HG03521 (cell line): Measurements from ENCODE around the gene BEND6.

Source experiments
- ATAC-seq: cut with Tn5 transposase; IDR thresholded peaks from one replicate; pipeline ENCODE4 v1.9.1; 2021; ENCODE audit warnings: mild to moderate bottlenecking, moderate library complexity; ENCODE audit not compliant: unreplicated experiment

The BEND6 gene, protein sequence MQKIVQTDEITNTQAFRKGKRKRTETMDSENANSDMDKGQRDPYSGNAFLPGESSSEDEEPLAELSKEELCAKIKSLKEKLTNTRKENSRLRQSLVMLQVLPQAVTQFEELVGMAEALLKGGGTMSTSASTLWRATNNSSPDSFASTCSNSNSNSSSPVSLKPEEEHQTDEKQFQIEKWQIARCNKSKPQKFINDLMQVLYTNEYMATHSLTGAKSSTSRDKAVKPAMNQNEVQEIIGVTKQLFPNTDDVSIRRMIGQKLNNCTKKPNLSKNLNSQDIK

DNA sequence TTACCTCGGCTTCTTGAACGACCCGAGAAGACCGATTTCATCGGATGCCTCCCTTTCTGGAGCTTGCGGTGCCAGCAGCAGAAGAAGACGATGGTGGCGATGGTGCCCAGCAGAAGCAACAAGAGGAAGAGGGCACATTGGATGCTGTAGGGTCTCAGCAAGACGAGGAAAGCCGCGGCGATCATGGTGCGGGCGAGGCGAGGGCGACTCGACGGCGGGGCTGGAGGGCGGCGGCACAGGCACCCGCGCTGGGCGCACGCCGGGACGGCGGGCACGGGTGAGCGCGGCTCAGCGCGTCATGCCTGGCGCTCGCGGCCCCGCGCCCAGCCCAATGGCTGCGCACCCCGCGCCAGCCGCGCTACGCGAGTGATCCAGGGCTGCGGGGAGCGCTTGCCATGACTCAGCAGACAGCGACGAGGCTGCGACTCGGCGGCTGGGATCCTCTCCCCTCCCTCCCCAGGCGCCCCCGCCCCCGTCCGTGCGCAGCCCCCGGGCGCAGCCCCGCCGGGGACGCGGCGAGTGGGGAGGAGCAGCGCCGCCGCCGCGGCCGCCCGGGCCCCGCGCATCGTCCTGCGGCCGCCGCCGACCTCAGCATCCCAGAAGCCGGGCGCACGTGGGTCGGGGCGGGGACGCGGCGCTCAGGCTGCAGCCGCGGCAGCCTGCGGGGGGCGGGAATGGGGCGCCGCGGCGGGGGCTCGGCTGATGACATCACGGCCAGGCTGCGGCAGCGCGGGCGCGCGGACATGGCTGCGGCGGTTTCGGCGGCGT, at the start of gene BEND6:
BEND6 (plus strand) TSS at position 705 of the 768 bp plus-strand sequence. CDS start 26,704 bp downstream, outside the sequence.
- ATAC-seq: peak; percentile 34

DNA sequence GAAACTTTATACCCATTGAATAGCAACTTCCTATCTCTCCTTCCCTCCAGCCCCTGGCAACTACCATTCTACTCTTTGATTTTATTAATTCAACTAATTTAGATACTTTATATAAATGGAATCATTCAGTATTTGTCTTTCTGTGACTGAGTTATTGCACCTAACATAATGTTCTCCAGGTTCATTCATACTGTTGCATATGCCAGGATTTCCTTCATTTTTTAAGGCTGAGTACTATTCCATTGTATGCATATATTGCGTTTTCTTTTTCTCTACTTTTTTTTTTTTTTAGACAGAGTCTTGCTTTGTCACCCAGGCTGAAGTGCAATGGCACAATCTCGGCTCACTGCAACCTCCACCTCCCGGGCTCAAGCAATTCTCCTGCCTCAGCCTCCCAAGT, 49.5 kb upstream of the BEND6 start:
- ATAC-seq: no peak

DNA sequence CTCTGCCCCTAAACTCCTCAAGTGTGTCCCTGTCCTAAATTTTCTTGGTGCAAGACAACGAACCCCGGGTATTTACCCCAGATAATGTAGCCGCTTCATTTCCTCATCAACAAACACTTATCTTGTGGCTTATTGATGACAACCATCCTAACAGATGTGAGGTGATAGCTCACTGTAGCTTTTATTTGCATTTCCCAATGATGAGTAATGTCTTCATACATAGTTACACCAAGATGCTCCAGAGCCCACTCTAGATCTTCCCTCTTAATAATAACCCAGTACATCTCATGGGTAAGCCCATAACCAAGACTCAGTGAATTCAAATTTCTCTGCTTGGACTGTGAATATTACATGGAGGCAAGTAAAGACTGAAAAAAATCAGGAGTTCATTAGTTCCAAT, 48.2 kb upstream of the BEND6 start:
- ATAC-seq: no peak

DNA sequence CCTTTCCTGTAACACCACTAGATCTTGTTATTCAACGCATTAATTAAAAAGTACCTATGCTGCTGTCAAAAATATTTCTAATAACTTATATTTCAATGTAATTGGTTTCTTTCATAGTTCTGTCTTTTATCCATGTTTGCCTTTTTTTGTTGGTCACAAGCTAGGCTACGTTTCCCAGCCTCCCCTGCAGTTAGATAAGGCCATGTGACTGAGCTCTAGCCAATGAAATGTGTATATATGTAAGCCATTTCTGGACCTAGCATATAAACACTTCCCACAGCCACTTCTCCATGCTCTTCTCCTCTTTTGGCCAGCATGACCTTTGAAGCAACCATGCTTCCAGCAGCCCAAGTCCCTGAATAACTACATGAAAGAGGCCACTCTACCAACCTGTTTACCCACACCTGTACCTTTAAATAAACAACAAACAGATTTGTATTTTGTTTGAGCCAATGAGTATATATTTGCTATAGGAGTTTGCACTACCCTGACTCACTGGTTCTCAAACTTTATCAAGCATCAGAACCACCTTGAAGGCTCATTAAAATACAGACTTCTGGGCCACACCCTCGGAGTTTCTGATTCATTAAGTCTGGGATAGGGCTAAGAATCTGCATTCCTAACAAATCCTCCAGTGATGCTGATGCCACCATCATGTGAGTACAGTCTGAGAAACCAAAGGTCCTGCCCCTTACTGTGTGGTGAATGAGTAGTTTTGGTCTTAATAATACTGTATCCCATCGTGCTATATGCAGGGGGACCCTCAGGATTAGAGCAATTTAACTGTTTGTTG, 45.6 kb upstream of the BEND6 start:
- no peak for ATAC-seq

DNA sequence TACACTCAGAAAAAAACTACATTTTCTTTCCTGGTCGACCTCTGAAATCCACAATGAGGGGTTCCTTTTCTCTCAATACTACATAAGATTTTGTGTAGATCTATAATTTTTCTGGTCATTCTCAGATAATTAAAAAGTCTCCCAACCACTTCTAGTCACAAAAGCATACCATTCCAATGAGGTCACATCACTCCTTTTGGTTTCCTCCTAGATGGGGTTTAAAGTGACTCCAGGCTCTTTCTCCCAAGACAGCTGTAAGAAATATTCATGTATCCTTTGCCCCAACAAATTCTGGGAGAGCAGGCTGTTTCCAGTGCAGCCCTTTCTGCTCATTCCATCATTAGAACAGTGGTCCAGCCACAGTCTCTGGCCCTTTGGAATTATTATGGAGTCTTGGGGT, 43.1 kb upstream of the BEND6 start:
- ATAC-seq: no peak

DNA sequence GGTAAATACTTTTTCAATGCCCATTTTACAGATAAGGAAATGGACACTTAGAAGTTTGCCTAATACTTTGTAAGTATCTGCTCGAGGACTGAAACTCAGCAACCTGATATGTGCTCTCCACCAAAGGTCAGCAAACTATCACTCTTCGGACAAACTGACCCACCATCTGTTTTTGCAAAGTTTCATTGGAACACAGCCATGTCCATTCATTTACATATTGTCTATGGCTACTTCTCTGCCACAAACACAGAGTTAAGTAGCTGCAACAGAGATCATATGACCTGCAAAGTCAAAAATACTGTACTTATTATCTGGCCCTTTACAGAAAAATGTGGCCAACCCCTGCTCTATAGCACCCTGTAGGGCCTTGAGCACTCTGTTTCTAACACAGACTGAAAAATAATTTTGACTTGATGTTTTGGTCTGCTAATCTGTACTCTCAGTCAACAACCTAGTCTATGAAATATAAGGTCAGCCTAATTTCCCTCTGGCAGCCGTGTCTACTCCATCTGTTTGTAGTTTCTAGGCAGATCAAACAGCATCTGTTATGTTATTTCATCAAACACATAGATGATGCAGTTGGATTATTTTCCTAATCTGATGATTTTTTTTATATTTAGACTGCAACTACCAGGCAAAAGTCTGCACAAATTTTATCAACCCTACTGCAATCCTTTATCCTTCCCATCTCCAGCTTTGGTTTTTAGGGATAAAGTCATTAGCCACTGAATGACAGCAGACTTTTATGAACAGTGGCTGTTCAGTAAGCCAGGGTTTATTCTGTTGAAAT, 41.4 kb upstream of the BEND6 start:
- ATAC-seq: no peak

DNA sequence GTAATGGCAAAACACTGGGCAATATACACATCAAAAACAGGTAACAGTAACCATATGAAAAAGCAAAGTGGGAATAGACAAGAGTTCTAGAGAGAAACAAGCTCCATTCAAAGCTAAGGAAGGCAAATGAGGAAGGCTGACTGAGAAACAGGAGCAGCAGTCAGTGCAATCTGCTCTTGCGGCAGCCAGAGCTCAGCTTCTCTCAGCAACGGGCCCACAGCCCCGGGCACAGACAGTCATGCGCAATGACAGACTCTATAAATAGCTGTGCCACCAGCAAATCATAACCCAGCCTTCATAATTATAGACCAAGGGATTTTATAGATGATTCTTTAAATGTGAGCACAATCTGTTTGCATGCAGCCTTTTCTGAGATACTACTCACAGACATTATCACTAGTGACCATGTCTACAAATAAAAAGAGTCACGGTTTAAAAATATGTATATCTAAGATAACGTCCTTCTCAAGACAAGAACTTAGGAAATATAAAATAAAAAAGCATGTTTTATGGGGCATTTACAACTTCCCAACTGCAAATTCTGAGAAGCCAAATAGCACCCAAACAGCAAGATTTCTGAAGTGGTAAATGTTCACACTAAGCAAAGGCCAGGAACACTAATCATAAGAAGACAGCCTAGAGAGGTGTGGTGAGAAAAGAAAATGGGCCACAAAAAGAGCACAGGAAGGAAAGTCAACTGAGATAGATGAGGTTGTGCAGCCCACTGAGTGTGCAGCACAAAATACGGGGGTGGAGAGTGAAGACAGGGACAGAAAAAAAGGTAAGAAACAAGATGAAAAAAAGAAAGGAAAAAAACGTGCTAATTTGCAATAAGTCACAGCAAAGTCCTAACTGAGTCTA, 39.9 kb upstream of the BEND6 start:
- no peak for ATAC-seq

DNA sequence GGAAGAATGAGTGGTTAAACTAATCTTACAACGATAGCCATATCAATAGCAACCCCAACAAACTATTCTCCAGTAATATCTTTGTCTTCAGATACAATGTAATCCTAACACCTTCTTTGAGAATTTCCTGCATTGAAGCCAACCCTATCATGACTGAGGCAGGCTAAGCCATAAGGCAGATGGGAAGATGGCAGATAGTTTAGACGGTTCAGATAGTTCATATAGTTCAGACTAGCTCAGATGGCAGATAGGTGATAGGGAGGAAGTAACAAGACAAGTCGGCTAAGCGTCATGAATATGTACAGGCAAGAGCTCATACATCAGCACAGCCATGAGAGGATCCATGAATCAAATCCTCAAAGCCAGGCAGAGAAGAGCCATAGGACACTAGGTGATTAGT, 39.1 kb upstream of the BEND6 start:
- no peak for ATAC-seq

DNA sequence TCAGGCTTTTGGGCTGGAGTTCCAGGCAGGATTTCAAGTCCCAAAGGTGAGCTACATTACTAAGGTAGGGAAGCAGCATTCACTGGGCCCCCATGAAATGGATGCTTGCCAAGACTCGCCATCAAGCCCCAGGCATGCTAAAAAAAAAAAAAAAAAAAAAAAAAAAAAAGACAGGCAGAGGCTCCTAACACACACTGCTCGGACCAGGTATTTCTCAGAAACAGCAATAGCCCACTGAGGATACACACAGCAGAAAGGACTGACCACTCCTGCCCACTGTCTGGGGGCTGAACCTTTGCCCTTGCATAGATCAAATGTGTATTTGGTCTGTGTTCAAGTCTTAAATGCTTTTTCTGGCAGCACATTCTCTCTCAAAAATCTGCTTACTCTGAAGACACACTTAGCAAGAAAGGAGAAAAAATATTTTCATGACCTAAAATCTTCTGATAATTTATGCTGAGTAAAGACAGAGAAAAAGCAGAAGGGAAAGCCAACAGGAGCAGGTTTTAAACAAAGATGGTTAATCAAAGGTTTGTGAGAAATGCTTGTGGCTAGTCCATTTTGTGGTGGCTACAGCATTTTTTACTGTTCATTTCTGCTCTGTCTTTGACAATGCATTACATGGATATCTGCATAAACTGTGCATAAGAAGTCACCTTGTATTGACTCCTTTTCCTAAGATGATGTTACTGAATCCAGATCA, 37.9 kb upstream of the BEND6 start:
- ATAC-seq: no peak

DNA sequence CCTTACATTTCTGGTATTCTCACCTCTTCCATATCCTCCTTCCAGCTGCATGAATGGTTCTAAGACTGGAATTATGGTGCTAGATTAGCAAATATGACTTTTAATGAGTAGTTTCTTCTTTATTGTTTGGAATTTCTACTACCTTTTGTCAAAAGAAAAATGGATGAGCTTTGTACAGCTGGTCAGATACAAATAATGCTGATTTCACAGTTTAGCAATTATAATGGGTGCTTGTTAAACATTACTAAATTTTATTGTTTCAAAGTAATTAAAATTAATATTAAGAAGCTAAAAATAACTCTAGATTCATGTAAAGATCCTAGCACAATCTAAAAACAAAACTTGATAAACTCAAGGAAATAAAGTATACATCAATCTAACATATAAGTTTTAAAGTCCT, 32.3 kb upstream of the BEND6 start:
- ATAC-seq: no peak

DNA sequence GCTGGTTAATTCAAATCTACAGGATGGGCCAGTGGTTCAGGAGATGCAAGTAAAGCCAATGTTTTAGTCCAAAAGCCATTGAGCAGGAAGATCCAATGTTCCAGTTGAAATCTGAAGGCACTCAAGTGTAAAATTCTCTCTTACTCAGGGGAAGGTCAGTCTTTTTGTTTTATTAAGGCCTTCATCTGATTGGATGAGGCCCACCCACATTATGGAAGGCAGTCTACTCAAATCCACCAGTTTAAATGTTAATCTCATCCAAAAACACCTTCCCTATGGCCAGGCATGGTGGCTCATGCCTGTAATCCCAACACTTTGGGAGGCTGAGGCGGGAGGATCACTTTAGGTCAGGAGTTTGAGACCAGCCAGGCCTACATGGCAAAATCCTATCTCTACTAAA, 31.3 kb upstream of the BEND6 start:
- no peak for ATAC-seq

DNA sequence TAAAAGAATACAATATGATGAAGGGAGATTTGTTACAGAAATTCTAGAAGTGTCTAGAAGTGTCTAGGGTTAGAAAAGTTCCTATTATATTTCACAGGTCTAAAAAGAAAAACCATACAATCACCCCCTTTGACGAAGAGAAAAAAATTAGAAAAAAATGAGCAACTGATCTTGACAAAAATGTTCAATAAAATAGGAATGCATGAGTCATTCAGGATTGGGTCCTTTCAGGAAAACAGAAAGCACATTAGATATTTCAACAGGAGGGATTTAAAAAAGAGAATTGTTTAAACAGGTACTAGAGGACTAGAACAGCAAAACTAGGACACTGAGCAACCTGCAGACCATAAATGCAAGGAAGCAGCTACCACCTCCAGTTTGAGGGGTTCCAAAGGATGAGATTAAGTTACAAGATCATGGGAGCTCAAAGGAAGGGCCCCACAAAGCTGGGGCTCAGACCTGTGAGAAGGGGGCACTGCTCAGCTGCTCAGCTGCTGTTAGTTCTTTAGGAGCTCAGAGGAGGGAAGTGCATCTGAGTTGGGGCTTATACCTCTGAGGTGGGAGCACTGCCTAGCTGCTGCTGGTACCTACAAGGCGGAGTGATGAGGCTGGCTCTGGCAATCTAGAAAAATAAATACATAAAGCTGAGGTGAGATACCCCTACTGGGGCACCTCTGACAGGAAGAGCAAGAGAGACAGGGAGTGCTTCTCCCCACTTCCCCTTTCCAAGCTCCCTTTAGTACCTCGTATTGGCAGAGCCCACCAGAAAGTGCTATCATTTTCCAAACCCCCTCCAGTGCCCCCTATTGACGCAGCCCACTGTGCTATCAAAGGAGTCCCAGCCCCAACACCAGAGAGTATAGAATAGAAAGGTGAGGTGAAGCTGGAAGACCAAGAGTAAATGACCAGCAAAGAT, 27.1 kb upstream of the BEND6 start:
- ATAC-seq: no peak

DNA sequence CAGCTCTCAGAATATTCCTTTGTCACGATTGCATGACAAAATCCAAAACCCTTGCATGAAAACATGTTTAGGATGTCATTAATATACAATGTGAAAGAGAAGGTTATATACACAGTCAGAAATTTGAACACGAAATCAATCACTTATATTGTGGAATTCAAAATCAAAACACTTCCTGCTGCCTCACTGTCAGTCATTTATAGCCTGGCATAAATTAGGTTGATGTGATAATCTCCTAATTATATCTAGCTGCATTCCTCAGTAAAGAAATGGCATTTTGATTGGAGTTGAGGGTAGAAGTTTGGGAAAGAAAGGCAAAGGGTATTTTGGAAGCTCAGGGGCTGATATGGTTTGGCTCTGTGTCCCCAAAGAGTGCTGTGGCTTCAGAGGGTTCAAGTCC, 24.1 kb upstream of the BEND6 start:
- ATAC-seq: no peak

DNA sequence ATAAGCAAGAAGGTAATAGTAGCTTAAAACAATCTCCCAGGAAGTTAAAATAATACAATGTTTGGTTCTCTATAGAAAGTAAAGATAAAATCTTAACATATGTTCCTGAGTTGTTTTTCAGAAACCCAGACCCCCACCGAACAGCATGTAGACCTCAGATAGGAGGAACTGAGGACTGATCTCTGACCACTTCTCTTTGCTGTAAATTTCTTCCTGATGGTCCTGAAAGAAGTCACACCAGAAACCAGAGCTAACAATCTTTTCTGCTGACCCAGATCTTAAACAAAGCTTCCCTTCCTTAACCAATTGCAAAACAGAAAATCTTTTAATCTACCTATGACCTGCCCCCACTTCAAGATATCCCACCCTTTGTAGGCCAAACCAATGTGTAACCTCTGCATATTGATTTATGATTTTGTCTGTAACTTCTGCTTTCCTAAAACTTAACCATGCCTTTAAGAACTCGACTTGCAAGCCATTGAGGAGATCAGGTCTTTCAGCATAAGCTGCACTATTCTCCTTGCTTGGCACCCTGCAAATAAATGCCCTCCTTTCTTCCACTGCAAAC, 21.9 kb upstream of the BEND6 start:
- ATAC-seq: no peak

DNA sequence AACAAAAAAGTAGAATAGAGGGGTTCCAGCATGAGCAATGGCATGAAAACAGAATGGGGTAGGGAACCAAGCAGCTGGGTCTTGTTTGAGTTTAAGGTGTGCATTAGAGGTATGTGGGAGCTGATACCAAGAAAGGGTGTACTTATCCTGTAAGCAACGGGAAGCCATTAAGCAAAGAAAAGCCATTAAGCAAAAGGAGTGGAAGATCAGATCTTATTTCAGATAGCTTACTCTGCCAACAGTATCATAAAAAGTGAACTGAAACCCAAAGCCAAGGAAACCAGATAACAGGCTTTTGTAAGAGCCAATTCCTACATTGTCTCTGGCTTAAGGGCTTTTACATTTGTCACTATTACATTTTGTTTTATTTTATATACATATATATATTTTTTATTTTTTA, 21.3 kb upstream of the BEND6 start:
- no peak for ATAC-seq

DNA sequence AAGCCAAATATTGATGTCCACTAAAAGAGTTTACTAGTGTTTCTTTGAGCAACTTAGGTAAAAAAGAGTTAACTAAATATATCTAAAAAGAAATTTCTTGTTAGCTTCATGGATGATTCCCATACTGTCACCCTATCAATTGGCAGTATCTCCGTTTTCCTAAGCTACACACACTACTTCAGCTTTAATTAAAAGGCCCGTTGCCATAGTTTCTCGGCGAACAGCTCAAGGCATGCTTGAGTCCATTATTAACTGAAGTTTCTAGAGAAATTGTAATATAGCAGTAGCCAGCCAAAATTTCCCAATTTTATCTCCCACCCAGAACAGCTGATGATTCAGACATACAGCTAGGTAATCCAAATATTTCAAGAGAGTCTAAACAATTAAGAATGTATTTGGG, 20.0 kb upstream of the BEND6 start:
- ATAC-seq: no peak

DNA sequence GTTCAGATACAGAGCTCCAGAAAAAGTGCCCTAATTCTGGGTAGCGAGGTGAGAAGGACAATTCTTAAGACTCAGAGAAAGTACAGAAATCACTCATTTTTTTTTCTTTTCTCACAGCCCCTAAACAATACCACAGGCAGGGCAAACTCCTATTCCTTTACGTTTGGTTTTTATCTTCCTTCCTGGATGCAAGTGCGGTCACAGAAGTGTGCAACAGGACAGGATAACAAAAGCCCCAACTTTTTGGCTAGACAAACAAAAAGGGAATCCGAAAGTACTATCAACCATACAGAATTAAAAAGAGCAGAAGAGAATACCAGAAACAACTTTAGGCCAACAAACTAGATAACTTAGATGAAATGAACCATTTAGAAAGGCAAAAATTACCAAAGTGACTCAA, 18.4 kb upstream of the BEND6 start:
- ATAC-seq: no peak

DNA sequence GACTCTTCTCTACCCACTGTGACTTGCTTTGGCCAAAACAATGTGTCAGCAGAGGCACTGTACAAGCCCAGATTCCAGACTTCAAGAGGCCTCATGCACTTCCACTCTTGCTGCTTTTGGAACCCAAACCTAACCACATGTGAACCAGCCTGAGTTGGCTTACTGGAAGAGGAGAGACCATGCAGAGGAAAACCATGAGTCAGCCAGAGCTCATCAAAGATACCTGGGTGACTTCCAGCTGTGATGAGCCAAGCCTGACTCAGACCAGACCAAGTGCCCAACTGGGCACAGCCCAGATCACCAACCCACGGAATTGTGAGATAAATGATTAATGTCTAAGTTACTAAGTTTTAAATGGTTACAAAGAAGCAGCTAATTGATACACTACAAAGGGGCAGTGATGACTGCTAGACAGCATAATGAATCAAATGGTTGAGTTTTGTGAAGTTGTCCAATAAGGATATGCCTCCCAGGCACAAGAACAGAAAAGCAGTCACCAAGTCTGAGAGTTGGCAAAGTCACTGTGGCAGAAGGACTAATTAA, 16.2 kb upstream of the BEND6 start:
- no peak for ATAC-seq
